Osteocyte (in vitro differentiated cells): Measurements from ENCODE around the gene DUSP2. TPM values are rescaled to one million over a fixed set of nuclear protein-coding genes. Genes with fewer than 3 reads are reported as not detected.

Experiments
- DNase-seq: peaks from one replicate; pipeline ENCODE4 v3.0.0; 2021; ENCODE audit warnings: mixed read lengths; ENCODE audit not compliant: unreplicated experiment; ENCODE audit errors: extremely low spot score
- H3K27ac Mint-ChIP-seq: one replicate; pipeline ENCODE4 v1.8.0; 2021; ENCODE audit warnings: mild to moderate bottlenecking, mixed read lengths; ENCODE audit not compliant: unreplicated experiment
- H3K27me3 Mint-ChIP-seq: one replicate; pipeline ENCODE4 v1.8.0; 2021; ENCODE audit warnings: mixed read lengths; ENCODE audit not compliant: unreplicated experiment
- H3K36me3 Mint-ChIP-seq: one replicate; pipeline ENCODE4 v1.8.0; 2021; ENCODE audit warnings: mixed read lengths; ENCODE audit not compliant: unreplicated experiment
- H3K4me1 Mint-ChIP-seq: one replicate; pipeline ENCODE4 v1.8.0; 2021; ENCODE audit warnings: mixed read lengths; ENCODE audit not compliant: unreplicated experiment
- H3K4me3 Mint-ChIP-seq: one replicate; pipeline ENCODE4 v1.8.0; 2021; ENCODE audit warnings: mild to moderate bottlenecking, moderate library complexity, mixed read lengths; ENCODE audit not compliant: unreplicated experiment
- H3K9me3 Mint-ChIP-seq: one replicate; pipeline ENCODE4 v1.8.0; 2021; ENCODE audit warnings: mixed read lengths; ENCODE audit not compliant: unreplicated experiment
- CTCF ChIP-seq: fragments of 200-600 bp; sonication (generic); IDR thresholded peaks from 2 replicates; pipeline ENCODE4 v1.5.0; 2021; ENCODE audit warnings: antibody characterized with exemption, mild to moderate bottlenecking, moderate library complexity
- total RNA-seq: library from RNA; stranded (reverse); gene quantifications from 2 replicates; pipeline ENCODE4 v1.2.1, GENCODE V29; 2021

Gene DUSP2
- total RNA-seq, 1 donor from 2014 or later = 0.78 TPM

GRCh38 chr2:96122391-96122790 lies 22.8 kb downstream of the DUSP2 start:
- Mint-ChIP-seq H3K27ac (no peak overlapping the region), H3K4me3 (no peak overlapping the region), H3K27me3 (peaks cover 57% of the 10 kb centered on the region), H3K9me3 (no peaks in the 10 kb centered on the region), H3K36me3 (no peaks in the 10 kb centered on the region), H3K4me1 (peaks cover 4% of the 10 kb centered on the region)
- DNase-seq = no peak
- TF ChIP-seq CTCF = no peak

- no peak overlapping the region for H3K27ac Mint-ChIP-seq
- TF ChIP-seq CTCF = no peak
- H3K27me3 Mint-ChIP-seq = peaks cover 50% of the 10 kb centered on the region
- no peak overlapping the region for H3K4me3 Mint-ChIP-seq
- no peaks in the 10 kb centered on the region for H3K36me3 Mint-ChIP-seq
- DNase-seq = no peak
- no peaks in the 10 kb centered on the region for H3K9me3 Mint-ChIP-seq
- H3K4me1 Mint-ChIP-seq = peaks cover 6% of the 10 kb centered on the region
Observed at GRCh38 chr2:96121414-96121813, 23.8 kb downstream of the DUSP2 start.

- no peak for DNase-seq
- peaks cover 46% of the 10 kb centered on the region for H3K27me3 Mint-ChIP-seq
- H3K9me3 Mint-ChIP-seq = no peaks in the 10 kb centered on the region
- no peak overlapping the region for H3K4me3 Mint-ChIP-seq
- no peak overlapping the region for H3K27ac Mint-ChIP-seq
- peaks cover 6% of the 10 kb centered on the region for H3K4me1 Mint-ChIP-seq
- no peak for TF ChIP-seq CTCF
- H3K36me3 Mint-ChIP-seq = no peaks in the 10 kb centered on the region
Observed at GRCh38 chr2:96120991-96121390, 24.2 kb downstream of the DUSP2 start.

- H3K4me3 Mint-ChIP-seq = no peak overlapping the region
- TF ChIP-seq CTCF = no peak
- no peaks in the 10 kb centered on the region for H3K36me3 Mint-ChIP-seq
- peaks cover 6% of the 10 kb centered on the region for H3K4me1 Mint-ChIP-seq
- DNase-seq = no peak
- H3K27me3 Mint-ChIP-seq = peaks cover 47% of the 10 kb centered on the region
- H3K9me3 Mint-ChIP-seq = no peaks in the 10 kb centered on the region
- no peak overlapping the region for H3K27ac Mint-ChIP-seq
Observed at GRCh38 chr2:96120091-96120720, 25.0 kb downstream of the DUSP2 start.

GRCh38 chr2:96119389-96119751 lies 25.9 kb downstream of the DUSP2 start:
- H3K27ac Mint-ChIP-seq = no peak overlapping the region
- peaks cover 6% of the 10 kb centered on the region for H3K4me1 Mint-ChIP-seq
- no peak for DNase-seq
- TF ChIP-seq CTCF = no peak
- no peak overlapping the region for H3K4me3 Mint-ChIP-seq
- H3K27me3 Mint-ChIP-seq = peaks cover 42% of the 10 kb centered on the region
- no peaks in the 10 kb centered on the region for H3K36me3 Mint-ChIP-seq
- H3K9me3 Mint-ChIP-seq = no peaks in the 10 kb centered on the region
